ENCODE measurements around the gene AGPAT4. TPM values are rescaled to one million over a fixed set of nuclear protein-coding genes. Genes with fewer than 3 reads are reported as not detected.

The AGPAT4 gene
- total RNA-seq, 4 donors from 2014 or later, result 10.5 to 20.8 (median 12.6) TPM

- H3K27me3 ChIP-seq, result no peaks in the 10 kb centered on the region
- no peak for DNase-seq (ENCODE audit: low spot score in 2 of 2)
- 84 to 86% methylated on average over 3 of the region's 3 CpGs for WGBS, 2 donors
Measured at GRCh38 chr6:161211380-161212035, 62.4 kb downstream of the AGPAT4 start.

DNA sequence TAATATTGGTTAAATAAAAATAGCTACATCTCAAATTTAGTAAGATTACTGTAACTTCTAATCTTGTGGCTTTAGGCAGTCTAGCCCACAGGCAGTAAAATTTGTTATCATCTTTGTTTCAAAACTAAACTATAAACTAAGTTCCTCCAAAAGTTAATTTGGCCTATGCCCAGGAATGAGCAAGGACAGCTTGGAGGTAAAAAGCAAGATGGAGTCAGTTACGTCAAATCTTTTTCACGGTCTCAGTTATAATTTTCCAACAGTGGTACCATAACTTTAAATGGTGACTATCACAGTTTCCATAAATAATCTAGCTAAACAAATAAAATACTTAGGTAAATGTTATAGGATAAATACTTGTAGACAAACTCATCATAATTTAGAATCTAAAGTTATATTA is 63.0 kb downstream of the AGPAT4 start:
- TF ChIP-seq EP300 (IDR thresholded peaks at IDR 0.05), result no peak
- TF ChIP-seq CTCF (IDR thresholded peaks at IDR 0.05), result no peak
- TF ChIP-seq POLR2A (IDR thresholded peaks at IDR 0.05), result no peak
- no peak overlapping the region for H3K4me3 ChIP-seq
- DNase-seq (ENCODE audit: low spot score in 2 of 2), result no peak

More at GRCh38 chr6:161211380-161212035, 62.4 kb downstream of the AGPAT4 start:
- Histone ChIP-seq H3K36me3 (peaks cover 0 to under 1% (median 0%) of the 10 kb centered on the region in 3 donors), H3K4me1 (no peaks in the 10 kb centered on the region), H3K27ac (no peak overlapping the region), H3K9me3 (no peaks in the 10 kb centered on the region), H3K4me3 (no peak overlapping the region)
- TF ChIP-seq POLR2A (IDR thresholded peaks at IDR 0.05), result no peak
- TF ChIP-seq EP300 (IDR thresholded peaks at IDR 0.05), result no peak
- no peak for TF ChIP-seq CTCF (IDR thresholded peaks at IDR 0.05)

GRCh38 chr6:161207200-161207599 is 66.7 kb downstream of the AGPAT4 start:
- DNase-seq (ENCODE audit: low spot score in 2 of 2), result no peak
- Histone ChIP-seq H3K4me3 (no peak overlapping the region), H3K9me3 (no peaks in the 10 kb centered on the region), H3K27me3 (no peaks in the 10 kb centered on the region), H3K36me3 (no peaks in the 10 kb centered on the region), H3K27ac (no peak overlapping the region), H3K4me1 (no peaks in the 10 kb centered on the region)
- TF ChIP-seq EP300 (IDR thresholded peaks at IDR 0.05), result no peak
- WGBS, 2 donors, result 81 to 84% methylated on average over 4 of the region's 4 CpGs

More for the DNA sequence above, 63.0 kb downstream of the AGPAT4 start:
- Histone ChIP-seq H3K27me3 (no peaks in the 10 kb centered on the region), H3K36me3 (no peaks in the 10 kb centered on the region), H3K27ac (no peak overlapping the region), H3K4me1 (no peaks in the 10 kb centered on the region), H3K9me3 (no peaks in the 10 kb centered on the region)
- WGBS, 2 donors, result 96 to 100% methylated on average over 2 of the region's 2 CpGs

DNA sequence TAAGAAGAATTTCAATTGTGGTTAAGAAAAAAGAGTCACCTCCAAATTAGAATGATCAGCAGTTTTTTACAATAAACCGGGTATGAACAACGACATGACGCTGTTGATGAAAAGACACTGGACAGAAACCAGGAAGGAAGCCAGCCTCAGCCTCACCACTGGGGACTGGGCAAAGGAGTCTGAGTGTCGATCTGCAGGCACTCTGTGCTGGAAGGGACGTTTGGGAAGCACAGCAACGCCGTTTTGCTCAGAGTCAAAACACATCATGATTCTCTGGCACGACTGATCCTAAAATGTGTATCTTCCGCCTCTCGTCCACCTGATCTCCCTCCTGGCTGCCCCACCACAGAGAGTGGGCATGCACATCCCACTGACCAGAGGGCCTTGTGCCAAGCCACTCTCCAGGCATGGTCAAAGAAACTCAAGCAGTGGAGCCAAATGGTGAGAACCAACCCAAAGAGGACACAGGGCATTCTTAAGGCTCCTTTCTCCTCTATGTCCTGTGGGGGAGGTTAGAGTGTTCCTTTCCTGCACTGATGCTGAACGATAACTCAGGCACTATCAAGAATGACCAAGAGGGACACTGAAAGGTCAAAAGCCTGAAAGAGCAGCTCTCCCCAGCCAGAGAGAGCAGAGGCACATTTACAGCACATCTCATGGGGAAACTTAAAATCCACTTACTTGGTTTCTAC is 68.8 kb downstream of the AGPAT4 start:
- Histone ChIP-seq H3K9me3 (no peaks in the 10 kb centered on the region), H3K4me1 (no peaks in the 10 kb centered on the region), H3K27me3 (no peaks in the 10 kb centered on the region), H3K4me3 (no peak overlapping the region), H3K27ac (no peak overlapping the region), H3K36me3 (no peaks in the 10 kb centered on the region)
- 71 to 74% methylated on average over 11 of the region's 11 CpGs for WGBS, 2 donors
- no peak for DNase-seq (ENCODE audit: low spot score in 2 of 2)
- TF ChIP-seq CTCF (IDR thresholded peaks at IDR 0.05), result no peak
- no peak for TF ChIP-seq EP300 (IDR thresholded peaks at IDR 0.05)
- no peak for TF ChIP-seq POLR2A (IDR thresholded peaks at IDR 0.05)

GRCh38 chr6:161200610-161201370 is 73.1 kb downstream of the AGPAT4 start:
- H3K27ac ChIP-seq, result no peak overlapping the region
- no peak for DNase-seq (ENCODE audit: low spot score in 2 of 2)
- peaks cover 0 to 5% (median 0%) of the 10 kb centered on the region in 4 donors for H3K4me1 ChIP-seq
- no peaks in the 10 kb centered on the region for H3K36me3 ChIP-seq
- no peak overlapping the region for H3K4me3 ChIP-seq
- TF ChIP-seq EP300 (IDR thresholded peaks at IDR 0.05), result no peak
- no peak for TF ChIP-seq CTCF (IDR thresholded peaks at IDR 0.05)
- TF ChIP-seq POLR2A (IDR thresholded peaks at IDR 0.05), result no peak
- H3K27me3 ChIP-seq, result no peaks in the 10 kb centered on the region
- 80 to 81% methylated on average over 8 of the region's 8 CpGs for WGBS, 2 donors
- H3K9me3 ChIP-seq, result no peaks in the 10 kb centered on the region
